Panc1 (cell line): ENCODE data around the gene SNCB. TPM values are rescaled to one million over a fixed set of nuclear protein-coding genes. Genes with fewer than 3 reads are reported as not detected.

Source experiments
- ATAC-seq: fragments of 200-7000 bp; cut with Tn5 transposase; 2 replicates; pipeline ENCODE4 v1.9.1; 2020; ENCODE audit warnings: mild to moderate bottlenecking, moderate library complexity
- BruUV-seq: library from RNA; stranded (reverse); fragments of 400-500 nt; replicated peaks from 2 replicates; lab custom pipeline; 2021; lab: Mats Ljungman, UMichigan
- CTCF ChIA-PET: fragments of 300-600 bp; sonication (Branson Sonifier 250); formaldehyde crosslinking; loops from one replicate; lab custom pipeline; 2022; ENCODE audit warnings: antibody characterized with exemption; lab: Charles Lee
- POLR2A ChIA-PET: fragments of 300-600 bp; sonication (Branson Sonifier 250); formaldehyde crosslinking; loops from one replicate; lab custom pipeline; 2022; ENCODE audit warnings: antibody characterized with exemption; lab: Charles Lee
- DNase-seq: peaks from one replicate; pipeline ENCODE4 v3.0.0-alpha.2; 2010; ENCODE audit warnings: low read depth, low spot score
- H3K27ac ChIP-seq: 2 replicates; pipeline ENCODE4 v1.5.1; 2011; ENCODE audit warnings: mild to moderate bottlenecking, low read length, inconsistent platforms
- H3K27me3 ChIP-seq: fragments of 200-500 bp; sonication (Bioruptor generic); 2 replicates; pipeline ENCODE4 v1.6.0; 2014; ENCODE audit warnings: low read length, inconsistent platforms; ENCODE audit not compliant: control insufficient read depth, insufficient read depth
- H3K36me3 ChIP-seq: fragments of 200-500 bp; sonication (Bioruptor generic); 2 replicates; pipeline ENCODE4 v1.5.1; 2014; ENCODE audit warnings: inconsistent platforms, mild to moderate bottlenecking, low read length, moderate library complexity; ENCODE audit not compliant: control insufficient read depth, insufficient read depth
- H3K4me1 ChIP-seq: 2 replicates; pipeline ENCODE4 v1.5.1; 2011; ENCODE audit warnings: inconsistent platforms, mild to moderate bottlenecking, low read length, moderate library complexity; ENCODE audit not compliant: control insufficient read depth, insufficient read depth
- H3K4me3 ChIP-seq, 2 experiments: 2 replicates each; pipeline ENCODE4 v1.5.1; 2011 to 2012; ENCODE audit warnings: low read depth in 2 of 2, low read length in 2 of 2, mild to moderate bottlenecking in 2 of 2, inconsistent platforms in 1 of 2, moderate library complexity in 1 of 2
- H3K9me3 ChIP-seq: fragments of 200-500 bp; sonication (Bioruptor generic); 2 replicates; pipeline ENCODE4 v1.5.1; 2014; ENCODE audit warnings: low read depth, mild to moderate bottlenecking, inconsistent platforms, low read length, moderate library complexity; ENCODE audit not compliant: control insufficient read depth, insufficient read depth
- CTCF ChIP-seq: fragments of 450-650 bp; IDR thresholded peaks from 2 replicates; pipeline ENCODE4 v1.5.1; 2017; ENCODE audit warnings: mild to moderate bottlenecking
- POLR2AphosphoS5 ChIP-seq: IDR thresholded peaks from 2 replicates; pipeline ENCODE4 v1.6.1; 2012; ENCODE audit warnings: mild to moderate bottlenecking, low read depth, low read length, moderate library complexity
- REST ChIP-seq, 2 experiments: IDR thresholded peaks; 2 replicates each; pipeline ENCODE4 v1.6.1; 2011 to 2012; ENCODE audit warnings: low read depth in 2 of 2, control low read depth in 1 of 2, low read length in 1 of 2, mild to moderate bottlenecking in 1 of 2, moderate library complexity in 1 of 2; ENCODE audit not compliant: insufficient read depth in 1 of 2
- SIN3A ChIP-seq: IDR thresholded peaks from 2 replicates; pipeline ENCODE4 v1.6.1; 2012; ENCODE audit warnings: low read depth, mild to moderate bottlenecking, low read length, moderate library complexity, borderline replicate concordance; ENCODE audit not compliant: insufficient read depth
- TCF7L2 ChIP-seq: IDR thresholded peaks from 2 replicates; pipeline ENCODE4 v1.6.1; 2011; ENCODE audit warnings: mild to moderate bottlenecking, low read depth, low read length, inconsistent platforms
- in situ Hi-C: cut with HindIII; loops from 2 replicates; pipeline ENCODE4 v1.10.0; 2016; ENCODE audit warnings: low sequenced_read_pairs, low pct_unique_long_range_greater_than_20kb
- intact Hi-C: fragments of 100-400 bp; cut with micrococcal nuclease; formaldehyde crosslinking; loops from one replicate; pipeline ENCODE4 v1.10.0; 2022; ENCODE audit not compliant: unreplicated experiment
- total RNA-seq: library from RNA; stranded (reverse); gene quantifications from one replicate; pipeline ENCODE4 v1.2.1, GENCODE V29; 2021; ENCODE audit not compliant: unreplicated experiment

Gene SNCB
- total RNA-seq, 1 experiment from 2014 or later: 0.77 TPM

DNA sequence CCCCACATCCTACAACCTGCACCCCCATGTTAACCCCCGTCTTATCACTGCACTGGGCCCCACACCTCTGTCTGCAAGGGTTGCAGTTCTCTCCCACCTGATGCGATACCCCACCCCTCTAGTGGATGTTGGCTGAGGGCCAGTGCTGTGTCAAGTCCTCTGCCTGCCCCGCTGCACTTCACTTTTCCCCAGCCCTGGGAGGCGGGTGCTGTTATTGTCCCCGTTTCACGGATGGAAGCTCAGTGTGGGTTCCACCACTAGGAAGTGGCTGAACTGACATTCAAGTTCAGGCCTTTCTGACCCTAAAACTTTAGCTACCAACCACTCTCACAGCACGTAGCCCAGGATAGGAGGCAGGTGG is 3.5 kb downstream of the SNCB start:
- no peak for ATAC-seq
- ChIA-PET POLR2A (interaction anchor here (0.7 kb wide), 1 partner anchor 178 kb away, joined by 5 read pairs; no protein-coding TSS in a partner anchor), CTCF (no interaction called here)
- in situ Hi-C loops (no loop called here), intact Hi-C loops (no loop called here)
- BruUV-seq: no TSS peak
- Histone ChIP-seq H3K4me3 (no peak overlapping the region), H3K36me3 (no peaks in the 10 kb centered on the region), H3K4me1 (no peaks in the 10 kb centered on the region; the same call in 1 of the 2 replicates), H3K27me3 (peaks cover 10% of the 10 kb centered on the region; the same call in 1 of the 2 replicates), H3K9me3 (no peaks in the 10 kb centered on the region), H3K27ac (no peak overlapping the region)
- no peak for DNase-seq
- TF ChIP-seq TCF7L2 (no peak), CTCF (no peak), POLR2AphosphoS5 (no peak)

DNA sequence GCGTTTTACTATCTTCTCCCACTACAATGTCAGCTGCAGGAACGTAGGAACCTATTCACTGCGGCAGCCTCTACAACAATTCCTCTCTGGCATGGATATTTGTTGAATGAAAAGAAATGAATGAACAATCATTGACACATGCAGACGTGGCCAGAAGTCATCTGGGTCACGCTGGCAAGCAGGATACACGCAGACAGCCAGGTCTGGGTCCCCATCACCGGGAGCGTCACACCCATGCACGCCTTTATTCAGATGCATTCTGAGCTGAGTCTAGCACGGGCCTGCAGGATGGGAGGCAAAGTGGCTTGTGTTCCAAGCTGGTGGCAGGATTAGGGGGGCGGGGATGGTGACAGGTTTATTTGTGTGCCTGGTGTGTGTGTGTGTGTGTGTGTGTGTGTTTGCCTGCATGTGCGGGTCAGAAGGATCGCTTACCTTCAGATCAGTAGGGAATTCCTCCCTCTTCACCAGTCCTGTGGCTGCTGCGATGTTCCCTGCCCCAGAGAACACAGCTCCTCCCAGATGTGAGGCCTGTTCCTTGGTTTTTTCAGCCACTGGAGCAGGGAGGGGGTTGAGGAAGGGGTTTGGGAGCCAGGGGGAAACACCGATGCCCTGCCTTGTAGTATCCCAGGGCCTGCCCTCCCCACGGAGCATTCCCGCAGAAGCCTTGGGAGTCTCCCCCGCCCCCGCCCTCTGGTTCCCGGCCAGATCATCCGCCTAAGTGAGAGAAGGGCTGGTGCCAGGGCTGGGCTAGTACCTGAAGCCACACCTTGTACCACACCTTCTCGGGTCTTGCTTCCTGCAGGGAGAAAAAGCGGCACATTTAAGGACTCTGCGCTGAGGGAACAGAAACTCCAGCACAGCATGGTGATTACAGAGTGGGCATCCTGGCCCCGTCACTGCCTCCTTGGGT is 4.1 kb downstream of the SNCB start:
- no TSS peak for BruUV-seq
- intact Hi-C loops: no loop called here
- Histone ChIP-seq H3K36me3 (no peaks in the 10 kb centered on the region), H3K27ac (no peak overlapping the region), H3K27me3 (peaks cover 4% of the 10 kb centered on the region; the same call in 1 of the 2 replicates), H3K4me3 (no peak overlapping the region), H3K9me3 (no peaks in the 10 kb centered on the region), H3K4me1 (no peaks in the 10 kb centered on the region; the same call in 1 of the 2 replicates)
- DNase-seq (no peak), ATAC-seq (no peak)
- ChIA-PET CTCF (no interaction called here), POLR2A (interaction anchor here (0.7 kb wide), 1 partner anchor 177 kb away, joined by 5 read pairs; no protein-coding TSS in a partner anchor)
- TF ChIP-seq CTCF (no peak), SIN3A (no peak), POLR2AphosphoS5 (no peak), REST (IDR thresholded peaks at IDR 0.05; ENCODE audit: insufficient read depth in 1 of 2, low read depth in 2 of 2, low read length in 1 of 2) (no peak)
- in situ Hi-C loops: no loop called here
